Osteocyte (in vitro differentiated cells): ENCODE measurements around the gene DNMT1. TPM values are rescaled to one million over a fixed set of nuclear protein-coding genes. Genes with fewer than 3 reads are reported as not detected.

ENCODE experiments used
- DNase-seq: peaks from one replicate; pipeline ENCODE4 v3.0.0; 2021; ENCODE audit warnings: mixed read lengths; ENCODE audit not compliant: unreplicated experiment; ENCODE audit errors: extremely low spot score
- H3K27ac Mint-ChIP-seq: one replicate; pipeline ENCODE4 v1.8.0; 2021; ENCODE audit warnings: mild to moderate bottlenecking, mixed read lengths; ENCODE audit not compliant: unreplicated experiment
- H3K27me3 Mint-ChIP-seq: one replicate; pipeline ENCODE4 v1.8.0; 2021; ENCODE audit warnings: mixed read lengths; ENCODE audit not compliant: unreplicated experiment
- H3K36me3 Mint-ChIP-seq: one replicate; pipeline ENCODE4 v1.8.0; 2021; ENCODE audit warnings: mixed read lengths; ENCODE audit not compliant: unreplicated experiment
- H3K4me1 Mint-ChIP-seq: one replicate; pipeline ENCODE4 v1.8.0; 2021; ENCODE audit warnings: mixed read lengths; ENCODE audit not compliant: unreplicated experiment
- H3K4me3 Mint-ChIP-seq: one replicate; pipeline ENCODE4 v1.8.0; 2021; ENCODE audit warnings: mild to moderate bottlenecking, moderate library complexity, mixed read lengths; ENCODE audit not compliant: unreplicated experiment
- H3K9me3 Mint-ChIP-seq: one replicate; pipeline ENCODE4 v1.8.0; 2021; ENCODE audit warnings: mixed read lengths; ENCODE audit not compliant: unreplicated experiment
- microRNA-seq: library from miRNA; unstranded; fragments of <30 nt; microRNA quantifications from one replicate; pipeline ENCODE4 v1.1.0, GENCODE V29; 2020; ENCODE audit not compliant: unreplicated experiment
- total RNA-seq: library from RNA; stranded (reverse); gene quantifications from 2 replicates; pipeline ENCODE4 v1.2.1, GENCODE V29; 2021
- TF ChIP-seq, protein P1 (sequence below): fragments of 200-600 bp; sonication (generic); IDR thresholded peaks from 2 replicates; pipeline ENCODE4 v1.5.0; 2021; ENCODE audit warnings: antibody characterized with exemption, mild to moderate bottlenecking, moderate library complexity

DNMT1 gene
- total RNA-seq, 1 donor from 2014 or later: 82.3 TPM

DNA sequence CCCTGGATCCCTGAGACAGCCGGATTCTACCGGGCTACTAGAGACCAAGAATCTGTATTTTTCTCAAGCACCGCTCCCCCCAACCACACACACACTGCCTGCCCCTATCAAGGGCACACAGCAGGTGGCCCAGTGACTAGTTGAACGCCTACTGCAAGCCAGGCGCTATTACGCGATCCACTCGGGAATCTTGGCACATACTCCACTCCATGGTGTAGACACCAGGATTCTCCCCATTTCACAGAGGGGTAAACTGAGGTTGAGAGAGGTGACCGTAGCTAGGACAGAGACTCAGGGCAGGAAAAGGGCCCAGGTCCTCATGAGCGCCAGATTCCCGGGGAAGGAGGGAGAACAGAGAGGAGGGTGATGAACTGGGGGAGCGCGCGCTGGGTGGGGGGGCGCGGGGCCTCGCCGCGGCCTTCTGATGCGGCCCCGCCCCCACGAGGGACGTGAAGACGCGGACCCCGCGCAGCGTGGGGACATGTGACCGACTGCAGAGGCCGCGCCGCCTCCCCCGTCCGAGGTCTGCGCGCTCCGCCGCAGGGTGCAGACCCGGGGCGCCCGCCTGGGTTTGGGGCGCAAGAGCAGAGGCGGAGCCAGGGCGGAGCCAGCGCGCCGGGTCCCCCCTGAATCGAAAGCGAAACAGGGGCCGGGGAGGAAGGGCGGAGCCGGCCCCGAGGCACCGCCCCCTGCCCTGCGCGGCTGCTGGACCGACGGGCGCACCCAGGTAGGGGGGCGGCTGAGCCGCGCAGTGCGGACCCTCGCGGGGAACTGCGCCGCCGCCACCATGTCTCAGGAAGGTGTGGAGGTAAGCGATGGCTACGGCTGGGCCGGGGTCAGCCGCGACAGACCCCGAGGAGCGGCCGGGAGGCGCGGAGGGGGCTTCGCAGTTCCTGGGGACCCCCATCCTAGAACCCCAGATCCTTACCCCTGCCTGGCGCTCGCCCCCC is 108.8 kb downstream of the DNMT1 start, which contains the start of gene SHFL:
SHFL (plus strand) TSS at position 677 of the 950 bp plus-strand sequence; CDS start at position 788, 111 bp downstream.
- Mint-ChIP-seq H3K27me3 (peaks cover 5% of the 10 kb centered on the region), H3K9me3 (no peaks in the 10 kb centered on the region), H3K4me3 (peak within 1 kb of the TSS; percentile 77), H3K4me1 (peaks cover 5% of the 10 kb centered on the region), H3K27ac (peak within 1 kb of the TSS; percentile 56), H3K36me3 (peaks cover 10% of the 10 kb centered on the region)
- TF ChIP-seq, protein P1, sequence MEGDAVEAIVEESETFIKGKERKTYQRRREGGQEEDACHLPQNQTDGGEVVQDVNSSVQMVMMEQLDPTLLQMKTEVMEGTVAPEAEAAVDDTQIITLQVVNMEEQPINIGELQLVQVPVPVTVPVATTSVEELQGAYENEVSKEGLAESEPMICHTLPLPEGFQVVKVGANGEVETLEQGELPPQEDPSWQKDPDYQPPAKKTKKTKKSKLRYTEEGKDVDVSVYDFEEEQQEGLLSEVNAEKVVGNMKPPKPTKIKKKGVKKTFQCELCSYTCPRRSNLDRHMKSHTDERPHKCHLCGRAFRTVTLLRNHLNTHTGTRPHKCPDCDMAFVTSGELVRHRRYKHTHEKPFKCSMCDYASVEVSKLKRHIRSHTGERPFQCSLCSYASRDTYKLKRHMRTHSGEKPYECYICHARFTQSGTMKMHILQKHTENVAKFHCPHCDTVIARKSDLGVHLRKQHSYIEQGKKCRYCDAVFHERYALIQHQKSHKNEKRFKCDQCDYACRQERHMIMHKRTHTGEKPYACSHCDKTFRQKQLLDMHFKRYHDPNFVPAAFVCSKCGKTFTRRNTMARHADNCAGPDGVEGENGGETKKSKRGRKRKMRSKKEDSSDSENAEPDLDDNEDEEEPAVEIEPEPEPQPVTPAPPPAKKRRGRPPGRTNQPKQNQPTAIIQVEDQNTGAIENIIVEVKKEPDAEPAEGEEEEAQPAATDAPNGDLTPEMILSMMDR: no peak
- DNase-seq: peak; percentile 90

DNA sequence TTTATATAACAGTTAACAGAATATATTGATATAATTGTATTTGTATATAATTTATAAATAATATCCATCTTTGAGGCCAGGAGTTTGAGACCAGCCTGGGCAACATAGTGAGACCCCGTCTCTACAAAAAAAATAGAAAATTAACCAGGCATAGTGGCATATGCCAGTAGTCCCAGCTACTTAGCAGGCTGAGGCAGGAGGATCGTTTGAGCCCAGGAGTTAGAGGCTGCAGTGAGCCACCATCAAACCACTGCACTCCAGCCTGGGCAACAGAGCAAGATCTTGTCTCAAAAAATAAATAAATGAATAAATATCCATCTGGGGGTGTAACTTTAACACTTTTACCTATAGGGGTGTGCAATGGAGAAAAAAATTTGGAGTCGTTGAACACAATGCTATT is 110.0 kb downstream of the DNMT1 start:
- DNase-seq: no peak
- TF ChIP-seq, protein P1: no peak
- Mint-ChIP-seq H3K27ac (no peak overlapping the region), H3K36me3 (peaks cover 6% of the 10 kb centered on the region), H3K9me3 (no peaks in the 10 kb centered on the region), H3K4me3 (peak overlapping the region; percentile 77), H3K27me3 (peaks cover 5% of the 10 kb centered on the region), H3K4me1 (peaks cover 5% of the 10 kb centered on the region)

DNA sequence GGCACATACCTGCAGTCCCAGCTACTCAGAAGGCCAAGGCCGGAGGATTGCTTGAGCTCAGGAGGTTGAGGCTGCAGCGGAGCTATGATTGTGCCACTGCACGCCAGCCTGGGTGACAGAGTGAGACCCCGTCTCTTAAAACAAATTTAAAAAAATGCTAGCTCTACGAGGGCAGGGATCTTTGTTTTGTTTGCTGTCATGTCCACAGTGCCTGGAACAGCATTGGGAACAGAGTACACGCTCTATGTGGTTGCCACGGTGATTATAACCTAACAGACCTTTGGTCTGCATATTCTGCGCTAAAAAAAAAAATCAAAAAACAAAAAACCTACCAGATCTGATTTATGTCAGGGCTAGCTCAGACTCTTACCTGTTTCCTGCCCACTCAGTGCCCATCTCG is 110.8 kb downstream of the DNMT1 start:
- peaks cover 9% of the 10 kb centered on the region for H3K27me3 Mint-ChIP-seq
- H3K36me3 Mint-ChIP-seq: no peaks in the 10 kb centered on the region
- TF ChIP-seq, protein P1: no peak
- H3K4me1 Mint-ChIP-seq: peaks cover 5% of the 10 kb centered on the region
- no peaks in the 10 kb centered on the region for H3K9me3 Mint-ChIP-seq
- H3K27ac Mint-ChIP-seq: no peak overlapping the region
- H3K4me3 Mint-ChIP-seq: no peak overlapping the region
- DNase-seq: no peak

Small RNA genes lying within 50 kb of the gene (microRNA-seq; reads per million reads assigned to microRNA genes)
- gene MIR4322: not detected

Other genes with a start within 250 kb of the DNMT1 start
- 68.7 and 80.9 TPM in 2 replicates for gene COL5A3, start 184.4 kb downstream of the DNMT1 start, total RNA-seq
- gene RDH8, start 181.5 kb downstream of the DNMT1 start, total RNA-seq: not detected in 2 replicates
- 35.9 and 38.7 TPM in 2 replicates for gene SHFL, start 108.6 kb downstream of the DNMT1 start, total RNA-seq
- gene ANGPTL6, start 92.3 kb downstream of the DNMT1 start, total RNA-seq: 0.18 and 0.21 TPM in 2 replicates
- gene PPAN, start 88.6 kb downstream of the DNMT1 start, total RNA-seq: 34.4 and 40.9 TPM in 2 replicates
- 11.8 and 15.7 TPM in 2 replicates for gene P2RY11, start 83.3 kb downstream of the DNMT1 start, total RNA-seq
- 209 and 217 TPM in 2 replicates for gene EIF3G, start 75.1 kb downstream of the DNMT1 start, total RNA-seq
- gene S1PR2, start 36.4 kb upstream of the DNMT1 start, total RNA-seq: 21.8 and 23.6 TPM in 2 replicates
- 53.4 and 57.0 TPM in 2 replicates for gene MRPL4, start 57.3 kb upstream of the DNMT1 start, total RNA-seq
- gene ICAM1, start 76.2 kb upstream of the DNMT1 start, total RNA-seq: 31.8 and 35.5 TPM in 2 replicates
- not detected in 2 replicates for gene ICAM4, start 92.0 kb upstream of the DNMT1 start, total RNA-seq
- gene ICAM5, start 95.0 kb upstream of the DNMT1 start, total RNA-seq: 1.7 and 2.0 TPM in 2 replicates
- 6.8 and 7.6 TPM in 2 replicates for gene ZGLP1, start 114.9 kb upstream of the DNMT1 start, total RNA-seq
- gene FDX2, start 121.1 kb upstream of the DNMT1 start, total RNA-seq: 21.5 and 27.4 TPM in 2 replicates
- gene RAVER1, start 138.6 kb upstream of the DNMT1 start, total RNA-seq: 36.8 and 45.8 TPM in 2 replicates
- gene ICAM3, start 144.7 kb upstream of the DNMT1 start, total RNA-seq: 7.2 and 9.8 TPM in 2 replicates
- gene TYK2, start 185.6 kb upstream of the DNMT1 start, total RNA-seq: 117 and 136 TPM in 2 replicates
- 143 and 148 TPM in 2 replicates for gene CDC37, start 208.6 kb upstream of the DNMT1 start, total RNA-seq
- 12.4 and 12.7 TPM in 2 replicates for gene PDE4A, start 225.6 kb upstream of the DNMT1 start, total RNA-seq